Stomach (tissue), 9 donors: ENCODE measurements around the gene TLR6. TPM values are rescaled to one million over a fixed set of nuclear protein-coding genes. Genes with fewer than 3 reads are reported as not detected.
A peak's percentile ranks its signal among the peaks of the same experiment; 100 is the strongest.

Experiments used
- DNase-seq, 2 donors: peaks; one replicate each; pipeline versions ENCODE4 v3.0.0 to v3.0.0-alpha.2; 2013 to 2019
- H3K27ac ChIP-seq, 5 donors: fragments of 200-600 bp in 4 of 5; sonication (generic) in 4 of 5; one replicate each; pipeline ENCODE4 v1.5.1; 2013 to 2019; ENCODE audit warnings: mild to moderate bottlenecking in 1 of 5, moderate library complexity in 1 of 5
- H3K27me3 ChIP-seq, 3 donors: fragments of 200-600 bp; sonication (generic); one replicate each; pipeline ENCODE4 v1.5.1; 2017 to 2019; ENCODE audit warnings: mixed run types in 1 of 3
- H3K36me3 ChIP-seq, 4 donors: fragments of 200-600 bp; sonication (generic); 1 replicate in 3 of 4; 2 replicates in 1 of 4; pipeline ENCODE4 v1.5.1; 2016 to 2019
- H3K4me1 ChIP-seq, 4 donors: fragments of 200-600 bp; sonication (generic); one replicate each; pipeline ENCODE4 v1.5.1; 2016 to 2019
- H3K4me3 ChIP-seq, 4 donors: fragments of 200-600 bp; sonication (generic) in 3 of 4; one replicate each; pipeline ENCODE4 v1.5.1; 2016 to 2019; ENCODE audit warnings: mild to moderate bottlenecking in 1 of 4
- H3K9me3 ChIP-seq, 4 donors: fragments of 200-600 bp; sonication (generic); one replicate each; pipeline ENCODE4 v1.5.1; 2016 to 2019
- EP300 ChIP-seq: sonication (generic); formaldehyde crosslinking; IDR thresholded peaks from one replicate; pipeline ENCODE4 v1.6.1; 2017; ENCODE audit warnings: antibody characterized with exemption
- POLR2A ChIP-seq, 4 donors: fragments of 450-650 bp; IDR thresholded peaks; one replicate each; pipeline ENCODE4 v1.6.1; 2016; ENCODE audit warnings: antibody characterized with exemption in 4 of 4, control low read depth in 2 of 4, mild to moderate bottlenecking in 1 of 4, moderate library complexity in 1 of 4
- POLR2AphosphoS5 ChIP-seq, 3 donors: sonication (generic); formaldehyde crosslinking; IDR thresholded peaks; one replicate each; pipeline ENCODE4 v1.6.1; 2016; ENCODE audit warnings: antibody characterized with exemption in 3 of 3
- WGBS, 5 donors: extraction: QIAGEN DNeasy Blood & Tissue Kit in 3 of 5; methylation state at CpG; one replicate each; pipeline versions ENCODE4 v1.1.5 to v1.1.7; 2013 to 2018; 5-methylcytosine and 5-hydroxymethylcytosine counted together
- intact Hi-C: fragments of 100-400 bp; cut with DNase I; formaldehyde crosslinking; loops from one replicate; pipeline ENCODE4 v1.15.1; 2023; ENCODE audit warnings: low total_unique reads
- polyA plus RNA-seq, 3 donors: library from polyadenylated mRNA; stranded (reverse); fragments of 200-250 nt; gene quantifications; one replicate each; pipeline ENCODE4 v1.2.3, GENCODE V29; 2013
- total RNA-seq, 5 donors: library from RNA; depleted of rRNA; stranded (reverse); fragments of >200 nt; gene quantifications; one replicate each; pipeline versions ENCODE4 v1.1.0 to v1.2.3, GENCODE V29; 2014 to 2016
- TF ChIP-seq, protein P1 (sequence below), 7 experiments: fragments of 450-650 bp in 4 of 7; fragments of 200-600 bp in 3 of 7; sonication (generic) in 3 of 7; IDR thresholded peaks; one replicate each; pipeline ENCODE4 v1.5.1; 2016 to 2019; ENCODE audit warnings: antibody characterized with exemption in 7 of 7, control low read depth in 2 of 7, mild to moderate bottlenecking in 1 of 7
- donor health status: healthy with polysubstance abuse.
- donor health status: Bipolar disorder and iron deficiency.
- donor health status: healthy.

Gene TLR6
- total and polyA plus RNA-seq, 8 donors, result 0.19 to 29.0 (median 1.9) TPM; not detected in 2

- 44 to 55% (median 49%) methylated on average over 4 of the region's 4 CpGs for WGBS, 5 donors
- Histone ChIP-seq H3K9me3 (no peaks in the 10 kb centered on the region), H3K36me3 (no peaks in the 10 kb centered on the region), H3K27ac (no peak overlapping the region), H3K4me1 (peaks cover 0 to 19% (median 2%) of the 10 kb centered on the region in 4 donors), H3K27me3 (no peaks in the 10 kb centered on the region), H3K4me3 (no peak overlapping the region)
- intact Hi-C loops, result no loop called here
- TF ChIP-seq, protein P1, sequence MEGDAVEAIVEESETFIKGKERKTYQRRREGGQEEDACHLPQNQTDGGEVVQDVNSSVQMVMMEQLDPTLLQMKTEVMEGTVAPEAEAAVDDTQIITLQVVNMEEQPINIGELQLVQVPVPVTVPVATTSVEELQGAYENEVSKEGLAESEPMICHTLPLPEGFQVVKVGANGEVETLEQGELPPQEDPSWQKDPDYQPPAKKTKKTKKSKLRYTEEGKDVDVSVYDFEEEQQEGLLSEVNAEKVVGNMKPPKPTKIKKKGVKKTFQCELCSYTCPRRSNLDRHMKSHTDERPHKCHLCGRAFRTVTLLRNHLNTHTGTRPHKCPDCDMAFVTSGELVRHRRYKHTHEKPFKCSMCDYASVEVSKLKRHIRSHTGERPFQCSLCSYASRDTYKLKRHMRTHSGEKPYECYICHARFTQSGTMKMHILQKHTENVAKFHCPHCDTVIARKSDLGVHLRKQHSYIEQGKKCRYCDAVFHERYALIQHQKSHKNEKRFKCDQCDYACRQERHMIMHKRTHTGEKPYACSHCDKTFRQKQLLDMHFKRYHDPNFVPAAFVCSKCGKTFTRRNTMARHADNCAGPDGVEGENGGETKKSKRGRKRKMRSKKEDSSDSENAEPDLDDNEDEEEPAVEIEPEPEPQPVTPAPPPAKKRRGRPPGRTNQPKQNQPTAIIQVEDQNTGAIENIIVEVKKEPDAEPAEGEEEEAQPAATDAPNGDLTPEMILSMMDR (IDR thresholded peaks at IDR 0.05), result no peak
- TF ChIP-seq POLR2AphosphoS5 (IDR thresholded peaks at IDR 0.05) (no peak), EP300 (no peak), POLR2A (IDR thresholded peaks at IDR 0.05) (no peak)
- DNase-seq, result no peak
Observed at GRCh38 chr4:38787693-38788092, 68.9 kb downstream of the TLR6 start.

GRCh38 chr4:38785901-38786402 lies 70.7 kb downstream of the TLR6 start:
- Histone ChIP-seq H3K27me3 (no peaks in the 10 kb centered on the region), H3K4me3 (no peak overlapping the region), H3K36me3 (no peaks in the 10 kb centered on the region), H3K9me3 (no peaks in the 10 kb centered on the region), H3K4me1 (peaks cover 0 to 23% (median 2%) of the 10 kb centered on the region in 4 donors), H3K27ac (peak overlapping the region in 2 of 5 donors; percentile 45 to 57)
- TF ChIP-seq, protein P1 (IDR thresholded peaks at IDR 0.05), result no peak
- no peak for TF ChIP-seq POLR2AphosphoS5 (IDR thresholded peaks at IDR 0.05)
- no peak for TF ChIP-seq POLR2A (IDR thresholded peaks at IDR 0.05)
- no peak for TF ChIP-seq EP300
- 84 to 93% (median 89%) methylated on average over 8 of the region's 8 CpGs for WGBS, 5 donors
- peak in 1 of 2 donors; percentile 34 for DNase-seq
- intact Hi-C loops, result no loop called here

DNA sequence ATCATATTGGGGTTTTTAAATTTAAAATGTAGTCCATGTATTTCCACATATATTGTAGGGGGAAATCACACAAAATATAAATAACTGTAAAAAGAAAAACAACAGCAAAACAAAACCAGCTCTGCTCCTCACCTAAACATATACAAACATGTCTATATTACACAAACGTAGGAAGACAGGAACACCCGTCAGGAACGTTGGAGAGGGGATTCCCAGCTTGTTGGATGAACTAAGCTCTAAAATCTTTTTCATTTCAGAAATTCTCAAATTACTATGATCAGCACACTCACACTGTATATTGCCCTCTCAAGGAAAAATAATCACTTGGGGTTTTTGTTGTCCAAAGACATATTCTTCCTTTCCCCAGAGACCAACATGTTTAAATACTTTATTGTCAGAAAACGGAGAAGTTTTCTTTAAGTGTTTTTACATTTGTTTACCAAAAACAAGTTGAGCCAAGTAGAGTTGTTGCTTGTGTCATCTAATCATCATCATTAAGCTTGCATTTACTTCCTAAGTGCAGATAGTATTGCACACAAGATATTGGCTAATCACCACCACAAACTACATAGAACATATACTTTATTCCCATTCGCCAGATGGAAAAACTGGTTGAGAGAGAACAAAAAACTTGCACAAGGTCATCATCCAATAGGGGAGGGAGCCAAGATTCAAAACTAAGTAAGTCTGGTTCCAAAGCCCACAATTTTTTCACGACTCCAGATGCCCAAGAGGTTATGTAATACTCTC lies 71.4 kb downstream of the TLR6 start:
- Histone ChIP-seq H3K27me3 (no peaks in the 10 kb centered on the region), H3K36me3 (no peaks in the 10 kb centered on the region), H3K4me3 (no peak overlapping the region), H3K9me3 (no peaks in the 10 kb centered on the region), H3K27ac (peak overlapping the region in 2 of 5 donors; percentile 45 to 57), H3K4me1 (peaks cover 0 to 23% (median 2%) of the 10 kb centered on the region in 4 donors)
- no peak for DNase-seq
- intact Hi-C loops, result no loop called here
- TF ChIP-seq, protein P1 (IDR thresholded peaks at IDR 0.05), result no peak
- TF ChIP-seq EP300 (no peak), POLR2A (IDR thresholded peaks at IDR 0.05) (no peak), POLR2AphosphoS5 (IDR thresholded peaks at IDR 0.05) (no peak)
- 54 to 70% (median 68%) methylated on average over 6 of the region's 6 CpGs for WGBS, 5 donors

DNA sequence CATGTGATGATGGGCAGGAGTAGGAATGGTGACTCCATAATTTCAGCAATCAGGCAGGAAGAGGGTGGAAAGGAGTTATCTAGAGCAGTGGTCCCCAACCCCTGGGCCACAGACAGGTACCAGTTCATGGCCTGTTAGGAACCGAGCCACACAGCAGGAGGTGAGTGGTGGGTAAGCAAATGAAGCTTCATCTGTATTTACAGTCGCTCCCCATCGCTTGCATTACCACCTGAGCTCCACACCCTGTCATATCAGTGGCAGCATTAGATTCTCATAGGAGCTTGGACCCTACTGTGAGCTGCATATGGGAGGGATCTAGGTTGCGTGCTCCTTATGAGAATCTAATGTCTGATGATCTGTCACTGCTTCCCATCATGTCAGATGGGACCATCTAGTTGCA lies 72.5 kb downstream of the TLR6 start:
- Histone ChIP-seq H3K36me3 (no peaks in the 10 kb centered on the region), H3K4me3 (no peak overlapping the region), H3K27me3 (no peaks in the 10 kb centered on the region), H3K27ac (no peak overlapping the region), H3K9me3 (no peaks in the 10 kb centered on the region), H3K4me1 (peaks cover 0 to 23% (median 2%) of the 10 kb centered on the region in 4 donors)
- intact Hi-C loops, result no loop called here
- TF ChIP-seq, protein P1 (IDR thresholded peaks at IDR 0.05), result no peak
- TF ChIP-seq EP300 (no peak), POLR2A (IDR thresholded peaks at IDR 0.05) (no peak), POLR2AphosphoS5 (IDR thresholded peaks at IDR 0.05) (no peak)
- 81 to 95% (median 90%) methylated on average over 4 of the region's 4 CpGs for WGBS, 5 donors
- DNase-seq, result no peak
